Fibroblast of pulmonary artery (primary cell): ENCODE results near the gene GRIPAP1.

Source experiments
- DNase-seq: peaks from one replicate; pipeline ENCODE4 v3.0.0-alpha.2; 2010; ENCODE audit warnings: low read depth
- H3K4me3 ChIP-seq: replicated peaks from 2 replicates; pipeline ENCODE4 v1.5.1; 2011; ENCODE audit warnings: low read depth, mild to moderate bottlenecking, control low read depth, low read length, moderate library complexity
- TF ChIP-seq, protein P1 (sequence below): IDR thresholded peaks from 2 replicates; pipeline ENCODE4 v1.5.1; 2011; ENCODE audit warnings: mild to moderate bottlenecking, control low read depth, low read length, inconsistent platforms; ENCODE audit errors: missing control alignments

Gene GRIPAP1

GRCh38 chrX:48961585-48962091 is 40.4 kb downstream of the GRIPAP1 start:
- no peak overlapping the region for H3K4me3 ChIP-seq
- TF ChIP-seq, protein P1, sequence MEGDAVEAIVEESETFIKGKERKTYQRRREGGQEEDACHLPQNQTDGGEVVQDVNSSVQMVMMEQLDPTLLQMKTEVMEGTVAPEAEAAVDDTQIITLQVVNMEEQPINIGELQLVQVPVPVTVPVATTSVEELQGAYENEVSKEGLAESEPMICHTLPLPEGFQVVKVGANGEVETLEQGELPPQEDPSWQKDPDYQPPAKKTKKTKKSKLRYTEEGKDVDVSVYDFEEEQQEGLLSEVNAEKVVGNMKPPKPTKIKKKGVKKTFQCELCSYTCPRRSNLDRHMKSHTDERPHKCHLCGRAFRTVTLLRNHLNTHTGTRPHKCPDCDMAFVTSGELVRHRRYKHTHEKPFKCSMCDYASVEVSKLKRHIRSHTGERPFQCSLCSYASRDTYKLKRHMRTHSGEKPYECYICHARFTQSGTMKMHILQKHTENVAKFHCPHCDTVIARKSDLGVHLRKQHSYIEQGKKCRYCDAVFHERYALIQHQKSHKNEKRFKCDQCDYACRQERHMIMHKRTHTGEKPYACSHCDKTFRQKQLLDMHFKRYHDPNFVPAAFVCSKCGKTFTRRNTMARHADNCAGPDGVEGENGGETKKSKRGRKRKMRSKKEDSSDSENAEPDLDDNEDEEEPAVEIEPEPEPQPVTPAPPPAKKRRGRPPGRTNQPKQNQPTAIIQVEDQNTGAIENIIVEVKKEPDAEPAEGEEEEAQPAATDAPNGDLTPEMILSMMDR, result no peak
- peak; percentile 80 for DNase-seq

DNA sequence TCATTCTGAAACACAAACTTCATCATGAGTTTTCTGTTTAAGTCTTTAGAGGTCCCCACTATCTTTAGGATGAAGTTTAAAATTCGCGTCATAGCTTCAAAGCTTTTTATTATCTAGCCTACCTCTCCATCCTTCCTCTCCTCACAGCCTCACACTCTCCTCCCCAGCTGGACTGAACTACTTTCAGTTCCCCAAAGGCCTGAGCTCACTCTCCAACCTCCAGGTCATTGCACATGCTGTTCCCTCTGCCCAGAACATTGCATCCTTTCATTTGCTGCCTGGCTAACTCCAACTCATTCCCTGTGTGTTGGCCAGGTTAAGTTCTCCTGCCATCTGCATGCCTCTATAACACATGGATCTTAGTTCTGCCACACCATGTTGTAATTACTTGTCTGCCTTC is 41.8 kb downstream of the GRIPAP1 start:
- no peak overlapping the region for H3K4me3 ChIP-seq
- no peak for DNase-seq
- TF ChIP-seq, protein P1, result no peak

DNA sequence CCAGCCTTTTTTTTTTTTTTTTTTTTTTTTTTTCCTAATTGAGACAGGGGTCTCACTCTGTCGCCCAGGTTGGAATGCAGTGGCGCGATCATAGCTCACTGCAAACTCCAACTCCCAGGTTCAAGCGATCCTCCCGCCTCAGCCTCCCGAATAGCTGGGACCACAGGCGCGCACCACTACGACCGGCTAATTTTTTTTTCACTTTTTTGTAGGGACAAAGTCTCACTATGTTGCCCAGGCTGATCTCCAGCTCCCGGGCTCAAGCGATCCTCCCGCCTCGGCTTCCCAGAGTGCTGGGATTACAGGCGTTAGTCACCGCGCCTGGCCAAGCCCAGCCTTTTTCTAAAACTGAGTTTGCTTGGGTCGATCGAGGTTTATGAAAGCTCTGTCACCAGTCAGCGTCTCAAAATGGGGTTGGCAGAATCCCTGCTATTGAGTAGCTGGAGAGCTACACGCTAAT is 43.4 kb downstream of the GRIPAP1 start:
- peak; percentile 56 for DNase-seq
- TF ChIP-seq, protein P1, result no peak

DNA sequence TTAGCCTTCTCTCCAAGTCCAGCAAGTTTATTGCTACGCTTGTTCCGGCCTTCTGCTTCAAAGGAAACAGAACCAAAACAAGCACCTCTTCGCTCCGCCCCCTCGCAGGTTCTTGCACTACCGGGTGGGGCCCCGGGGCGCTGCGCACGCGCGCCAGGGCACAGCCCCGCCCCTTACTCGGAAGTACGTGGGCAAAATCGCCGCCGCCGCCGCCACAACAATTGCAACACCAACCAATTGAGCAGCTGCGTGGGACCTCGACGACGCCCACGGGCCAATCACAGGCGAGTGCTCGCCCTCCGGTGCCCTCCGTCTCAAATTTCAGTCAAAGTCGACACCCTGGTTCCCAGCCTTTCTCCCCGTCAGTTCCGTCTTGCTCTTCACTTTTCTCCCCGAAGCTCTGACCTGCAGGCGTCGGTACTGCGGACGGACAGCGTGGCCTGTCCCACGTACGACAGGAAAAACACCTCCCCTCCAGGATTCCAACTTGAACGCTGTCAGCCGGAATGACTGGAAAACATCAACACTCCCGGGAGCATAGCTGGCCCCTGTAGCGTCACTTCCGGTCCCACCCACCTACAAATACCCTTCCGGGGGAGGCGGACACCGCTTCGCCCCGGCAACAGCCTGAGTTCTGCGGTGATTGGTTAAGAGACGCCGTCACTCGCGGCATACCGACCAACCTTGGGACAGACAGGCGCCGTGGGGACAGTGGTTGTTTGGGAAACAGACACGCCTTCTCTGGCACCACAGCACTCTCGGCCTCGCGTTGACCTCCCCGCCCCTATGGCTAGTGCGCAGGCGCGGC is 44.0 kb downstream of the GRIPAP1 start:
- TF ChIP-seq, protein P1, result no peak
- peak overlapping the region; percentile 69 for H3K4me3 ChIP-seq
- DNase-seq, result peak; percentile 99

More for the DNA sequence above, 43.4 kb downstream of the GRIPAP1 start:
- peak overlapping the region; percentile 69 for H3K4me3 ChIP-seq

DNA sequence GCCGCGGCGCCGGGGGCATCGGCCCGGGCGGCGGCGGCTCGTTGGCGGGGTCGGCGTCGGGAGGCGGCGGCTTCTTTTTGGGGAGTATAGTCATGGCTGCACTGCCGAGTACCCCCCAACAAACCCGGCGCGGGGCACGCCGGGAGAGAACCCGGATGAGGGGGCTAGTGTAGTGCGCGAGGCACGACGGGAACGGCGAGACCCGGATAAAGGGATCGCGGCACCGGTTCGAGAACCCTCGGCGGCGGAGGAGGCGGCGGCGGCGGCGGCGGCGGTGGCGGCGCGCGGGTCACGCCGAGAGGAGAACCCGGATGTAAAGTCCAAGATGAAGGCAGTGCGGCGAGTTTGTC is 44.6 kb downstream of the GRIPAP1 start, which contains the start of gene OTUD5:
Gene OTUD5, minus strand, starts transcription at position 131 of the 350 bp plus-strand sequence. Its CDS starts 37 bp downstream, at position 94.
- H3K4me3 ChIP-seq, result peak within 1 kb of the TSS; percentile 69
- DNase-seq, result no peak
- TF ChIP-seq, protein P1, result no peak

DNA sequence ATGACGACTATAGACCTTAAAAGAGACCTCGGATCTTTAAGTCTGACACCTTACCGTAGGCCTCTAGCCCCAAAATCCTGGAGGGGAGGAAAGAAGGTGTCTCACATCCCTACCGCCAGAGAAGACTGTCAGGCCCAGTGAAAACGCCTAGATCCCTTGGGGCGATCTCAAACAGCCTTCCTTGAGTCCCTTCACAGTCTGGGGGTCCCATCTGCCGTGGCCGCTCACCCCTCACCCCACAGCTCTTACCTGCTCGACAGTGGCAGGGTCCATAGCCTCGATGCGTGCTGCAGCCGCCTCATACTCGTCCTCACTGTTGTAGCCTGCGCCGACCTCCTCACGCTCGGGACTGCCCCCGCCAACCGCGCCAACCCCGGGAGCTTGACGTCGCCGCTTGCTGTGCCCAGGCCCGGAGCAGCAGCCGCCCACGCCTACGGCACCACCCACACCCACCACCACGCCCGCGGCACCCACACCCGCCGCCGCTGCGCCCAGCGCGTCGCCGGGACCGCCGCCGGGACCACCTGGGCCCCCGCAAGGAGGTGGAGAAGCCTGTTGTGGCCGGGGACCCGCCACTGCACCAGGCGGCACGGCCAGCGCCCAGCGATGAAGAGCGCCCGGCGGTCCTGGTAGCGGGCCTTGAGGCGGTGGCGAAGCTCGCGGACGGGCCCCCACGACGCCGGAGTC is 45.2 kb downstream of the GRIPAP1 start:
- H3K4me3 ChIP-seq, result peak overlapping the region; percentile 69
- DNase-seq, result no peak
- TF ChIP-seq, protein P1, result no peak
